OCI-LY1 (cell line): ENCODE data around the gene MDM1.

ENCODE experiments used
- EZH2 ChIP-seq: fragments of 200-600 bp; sonication (generic), shearing (Covaris generic); IDR thresholded peaks from 2 replicates; pipeline ENCODE4 v1.8.0; 2017; ENCODE audit warnings: borderline replicate concordance, mixed run types, mild to moderate bottlenecking, antibody characterized with exemption, low read length, moderate library complexity, mixed read lengths
- TF ChIP-seq, protein P1 (sequence below): fragments of 200-600 bp; sonication (generic), shearing (Covaris generic); IDR thresholded peaks from 2 replicates; pipeline ENCODE4 v1.5.1; 2017; ENCODE audit warnings: mild to moderate bottlenecking, antibody characterized with exemption, low read length, moderate library complexity, mixed read lengths

DNA sequence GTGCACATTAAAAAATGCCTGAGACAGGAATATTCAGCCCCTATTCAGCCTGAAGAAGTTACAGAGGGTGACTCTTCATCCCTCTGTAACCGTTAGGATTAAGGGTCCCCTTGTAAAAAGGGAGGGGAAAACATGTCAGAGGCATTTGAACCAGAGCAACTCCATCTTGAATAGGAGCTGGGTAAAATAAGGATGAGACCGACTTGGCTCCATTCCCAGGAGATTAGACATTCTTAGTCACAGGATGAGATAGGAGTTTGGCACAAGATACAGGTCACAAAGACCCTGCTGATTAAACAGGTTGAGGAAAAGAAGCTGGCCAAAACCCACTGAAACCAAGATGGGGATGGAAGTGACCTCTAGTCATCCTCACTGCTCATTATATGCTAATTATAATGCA is 19.9 kb upstream of the MDM1 start:
- TF ChIP-seq, protein P1, sequence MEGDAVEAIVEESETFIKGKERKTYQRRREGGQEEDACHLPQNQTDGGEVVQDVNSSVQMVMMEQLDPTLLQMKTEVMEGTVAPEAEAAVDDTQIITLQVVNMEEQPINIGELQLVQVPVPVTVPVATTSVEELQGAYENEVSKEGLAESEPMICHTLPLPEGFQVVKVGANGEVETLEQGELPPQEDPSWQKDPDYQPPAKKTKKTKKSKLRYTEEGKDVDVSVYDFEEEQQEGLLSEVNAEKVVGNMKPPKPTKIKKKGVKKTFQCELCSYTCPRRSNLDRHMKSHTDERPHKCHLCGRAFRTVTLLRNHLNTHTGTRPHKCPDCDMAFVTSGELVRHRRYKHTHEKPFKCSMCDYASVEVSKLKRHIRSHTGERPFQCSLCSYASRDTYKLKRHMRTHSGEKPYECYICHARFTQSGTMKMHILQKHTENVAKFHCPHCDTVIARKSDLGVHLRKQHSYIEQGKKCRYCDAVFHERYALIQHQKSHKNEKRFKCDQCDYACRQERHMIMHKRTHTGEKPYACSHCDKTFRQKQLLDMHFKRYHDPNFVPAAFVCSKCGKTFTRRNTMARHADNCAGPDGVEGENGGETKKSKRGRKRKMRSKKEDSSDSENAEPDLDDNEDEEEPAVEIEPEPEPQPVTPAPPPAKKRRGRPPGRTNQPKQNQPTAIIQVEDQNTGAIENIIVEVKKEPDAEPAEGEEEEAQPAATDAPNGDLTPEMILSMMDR: no peak
- no peak for TF ChIP-seq EZH2
